ENCODE data around the gene SAT1.

GRCh38 chrX:23811656-23812055 is 28.7 kb downstream of the SAT1 start:
- no peak for TF ChIP-seq EZH2 (IDR thresholded peaks at IDR 0.05; ENCODE audit: low read length, unreplicated experiment)
- TF ChIP-seq CTCF (conservative IDR thresholded peaks at IDR 0.05; ENCODE audit: low read depth, low read length), result no peak
- no peak for TF ChIP-seq EZH2phosphoT487 (IDR thresholded peaks at IDR 0.05; ENCODE audit: borderline replicate concordance, low read length)

All from PC-3 (cell line).